Liver (tissue), 9 donors: ENCODE measurements around the gene OSBP2. TPM values are rescaled to one million over a fixed set of nuclear protein-coding genes. Genes with fewer than 3 reads are reported as not detected.
"Not testable (repeated sequence)": the region's sequence is repeated elsewhere in the genome, so short reads cannot be mapped to it uniquely, and the experiment has no call there.

Source experiments
- DNase-seq: peaks from one replicate; pipeline ENCODE4 v3.0.0-alpha.2; 2017; ENCODE audit warnings: low spot score
- H3K27ac ChIP-seq, 2 donors: one replicate each; pipeline ENCODE4 v1.7.0; 2013; ENCODE audit warnings: inconsistent platforms in 2 of 2, low read length in 2 of 2, control low read depth in 1 of 2, low read depth in 1 of 2, mild to moderate bottlenecking in 1 of 2
- H3K27me3 ChIP-seq, 4 donors: one replicate each; pipeline versions ENCODE4 v1.6.1 to v1.7.0; 2013; ENCODE audit warnings: low read length in 3 of 4, inconsistent platforms in 1 of 4, mild to moderate bottlenecking in 1 of 4, moderate library complexity in 1 of 4; ENCODE audit not compliant: control insufficient read depth in 4 of 4, insufficient read depth in 4 of 4
- H3K36me3 ChIP-seq, 4 donors: one replicate each; pipeline versions ENCODE4 v1.6.1 to v1.7.0; 2013; ENCODE audit warnings: low read length in 3 of 4, mild to moderate bottlenecking in 3 of 4, low read depth in 1 of 4, moderate library complexity in 1 of 4; ENCODE audit not compliant: control insufficient read depth in 4 of 4, insufficient read depth in 3 of 4
- H3K4me1 ChIP-seq, 4 donors: one replicate each; pipeline versions ENCODE4 v1.6.1 to v1.7.0; 2013; ENCODE audit warnings: low read length in 3 of 4, mild to moderate bottlenecking in 3 of 4, moderate library complexity in 1 of 4; ENCODE audit not compliant: control insufficient read depth in 4 of 4, insufficient read depth in 4 of 4
- H3K4me3 ChIP-seq, 3 donors: one replicate each; pipeline versions ENCODE4 v1.6.1 to v1.7.0; 2013; ENCODE audit warnings: low read length in 3 of 3, control low read depth in 1 of 3, low read depth in 1 of 3, mild to moderate bottlenecking in 1 of 3
- H3K9ac ChIP-seq, 2 donors: one replicate each; pipeline ENCODE4 v1.7.0; 2013; ENCODE audit warnings: low read length in 2 of 2, mild to moderate bottlenecking in 2 of 2, moderate library complexity in 2 of 2, control low read depth in 1 of 2, low read depth in 1 of 2
- H3K9me3 ChIP-seq, 4 donors: one replicate each; pipeline versions ENCODE4 v1.6.1 to v1.7.0; 2013; ENCODE audit warnings: low read length in 3 of 4; ENCODE audit not compliant: control insufficient read depth in 4 of 4
- CTCF ChIP-seq: fragments of 150-350 bp; IDR thresholded peaks from 2 replicates; pipeline ENCODE4 v1.5.1; 2017; ENCODE audit warnings: improper control_type of control experiment, low read depth, low read length; ENCODE audit not compliant: missing input control
- EGR1 ChIP-seq, 2 donors: IDR thresholded peaks; 2 replicates each; pipeline ENCODE4 v1.6.1; 2016 to 2018; ENCODE audit warnings: antibody characterized with exemption in 2 of 2, low read depth in 2 of 2
- FOXA1 ChIP-seq: IDR thresholded peaks from 2 replicates; pipeline ENCODE4 v1.6.1; 2016; ENCODE audit warnings: antibody characterized with exemption
- GABPA ChIP-seq, 2 donors: IDR thresholded peaks in 1 of 2; conservative IDR thresholded peaks in 1 of 2; 2 replicates each; pipeline ENCODE4 v1.6.1; 2016; ENCODE audit warnings: antibody characterized with exemption in 2 of 2, mild to moderate bottlenecking in 1 of 2, moderate library complexity in 1 of 2
- HNF4A ChIP-seq, 2 donors: conservative IDR thresholded peaks; 2 replicates each; pipeline ENCODE4 v1.6.1; 2016; ENCODE audit warnings: antibody characterized with exemption in 2 of 2, mild to moderate bottlenecking in 2 of 2
- MAX ChIP-seq: IDR thresholded peaks from 2 replicates; pipeline ENCODE4 v1.6.1; 2016; ENCODE audit warnings: antibody characterized with exemption
- NR2F2 ChIP-seq: IDR thresholded peaks from 2 replicates; pipeline ENCODE4 v1.6.1; 2016; ENCODE audit warnings: antibody characterized with exemption
- RAD21 ChIP-seq, 2 donors: IDR thresholded peaks; 2 replicates each; pipeline ENCODE4 v1.6.1; 2016; ENCODE audit warnings: antibody characterized with exemption in 2 of 2, mild to moderate bottlenecking in 2 of 2
- REST ChIP-seq: IDR thresholded peaks from 2 replicates; pipeline ENCODE4 v1.6.1; 2016; ENCODE audit warnings: antibody characterized with exemption, mild to moderate bottlenecking
- TAF1 ChIP-seq: conservative IDR thresholded peaks from 2 replicates; pipeline ENCODE4 v1.6.1; 2016; ENCODE audit warnings: antibody characterized with exemption, mild to moderate bottlenecking
- YY1 ChIP-seq: IDR thresholded peaks from 2 replicates; pipeline ENCODE4 v1.6.1; 2016; ENCODE audit warnings: antibody characterized with exemption, mild to moderate bottlenecking
- ZBTB33 ChIP-seq: IDR thresholded peaks from 2 replicates; pipeline ENCODE4 v1.6.1; 2016; ENCODE audit warnings: antibody characterized with exemption
- WGBS: extraction: QIAGEN DNeasy Blood & Tissue Kit; methylation state at CpG from one replicate; pipeline ENCODE4 v1.1.7; 2013; 5-methylcytosine and 5-hydroxymethylcytosine counted together
- polyA plus RNA-seq, 2 donors: library from polyadenylated mRNA; stranded (reverse) in 1 of 2; unstranded in 1 of 2; fragments of 200-250 nt in 1 of 2; fragments of >200 nt in 1 of 2; fragmentation: Nextera tagmentation in 1 of 2; extraction: Ambion mirVana in 1 of 2; gene quantifications; one replicate each; pipeline versions ENCODE4 v1.2.1 to v1.2.3, GENCODE V29; 2013 to 2015
- total RNA-seq, 2 donors: library from RNA; depleted of rRNA; stranded (reverse); fragments of >200 nt; gene quantifications; one replicate each; pipeline ENCODE4 v1.2.3, GENCODE V29; 2014
- donor health status: healthy.
- donor health status: healthy.
- donor health status: healthy.
- donor health status: healthy.
- donor health status: healthy.

OSBP2 gene
- total and polyA plus RNA-seq, 4 donors: 0.43 to 192 (median 0.86) TPM

GRCh38 chr22:30773919-30774318 lies 79.2 kb downstream of the OSBP2 start (continued):
- TF ChIP-seq ZBTB33 (no peak), NR2F2 (no peak)

- 93% methylated on average over 4 of the region's 4 CpGs for WGBS
Observed at GRCh38 chr22:30774566-30774965, 79.9 kb downstream of the OSBP2 start.

GRCh38 chr22:30776476-30776875 lies 81.8 kb downstream of the OSBP2 start:
- no peak overlapping the region for H3K4me3 ChIP-seq
- no peak overlapping the region for H3K27ac ChIP-seq
- no peak overlapping the region for H3K9ac ChIP-seq
- TF ChIP-seq TAF1 (no peak), ZBTB33 (no peak), REST (no peak), GABPA (IDR thresholded peaks at IDR 0.05 in 1 of 2, conservative IDR thresholded peaks at IDR 0.05 in 1 of 2) (no peak), YY1 (no peak), RAD21 (IDR thresholded peaks at IDR 0.05) (no peak), EGR1 (IDR thresholded peaks at IDR 0.05; ENCODE audit: low read depth in 2 of 2) (no peak)
- no peak for DNase-seq
- H3K27me3 ChIP-seq: no peaks in the 10 kb centered on the region
- H3K36me3 ChIP-seq: no peaks in the 10 kb centered on the region
- H3K9me3 ChIP-seq: no peaks in the 10 kb centered on the region
- H3K4me1 ChIP-seq: no peaks in the 10 kb centered on the region
- 87% methylated on average over 3 of the region's 3 CpGs for WGBS

More at GRCh38 chr22:30774566-30774965, 79.9 kb downstream of the OSBP2 start:
- H3K36me3 ChIP-seq: no peaks in the 10 kb centered on the region
- H3K27me3 ChIP-seq: no peaks in the 10 kb centered on the region
- H3K9ac ChIP-seq: no peak overlapping the region
- no peak overlapping the region for H3K4me3 ChIP-seq
- TF ChIP-seq HNF4A (conservative IDR thresholded peaks at IDR 0.05) (no peak), MAX (no peak), TAF1 (no peak), CTCF (no peak), NR2F2 (no peak), EGR1 (IDR thresholded peaks at IDR 0.05; ENCODE audit: low read depth in 2 of 2) (no peak), FOXA1 (no peak)
- H3K27ac ChIP-seq: no peak overlapping the region
- H3K9me3 ChIP-seq: no peaks in the 10 kb centered on the region
- no peaks in the 10 kb centered on the region for H3K4me1 ChIP-seq
- DNase-seq: no peak

GRCh38 chr22:30777146-30777545 lies 82.5 kb downstream of the OSBP2 start:
- not testable (repeated sequence) for DNase-seq, H3K9me3 ChIP-seq, H3K27ac ChIP-seq, H3K4me3 ChIP-seq, H3K9ac ChIP-seq, H3K27me3 ChIP-seq, H3K36me3 ChIP-seq, H3K4me1 ChIP-seq
- WGBS: 85% methylated on average over 6 of the region's 6 CpGs
